Measurements from ENCODE around the gene PEAK1. TPM values are rescaled to one million over a fixed set of nuclear protein-coding genes. Genes with fewer than 3 reads are reported as not detected.

The PEAK1 gene
- total and polyA plus RNA-seq, 2 experiments from 2014 or later, result 7.8 to 34.1 TPM

- ATAC-seq (no peak), DNase-seq (ENCODE audit: low spot score) (no peak)
- Mint-ChIP-seq H3K4me3 (no peak overlapping the region), H3K36me3 (ENCODE audit: low read depth) (no peaks in the 10 kb centered on the region), H3K4me1 (no peaks in the 10 kb centered on the region), H3K27ac (no peak overlapping the region), H3K27me3 (ENCODE audit: insufficient read depth, low read depth, poor library complexity) (peaks cover 2% of the 10 kb centered on the region), H3K9me3 (no peaks in the 10 kb centered on the region)
- Histone ChIP-seq H3K4me2 (no peak overlapping the region), H3K4me3 (no peak overlapping the region), H3K79me2 (replicated peaks; ENCODE audit: insufficient read depth) (peaks cover 2% of the 10 kb centered on the region; the same call in 1 of the 2 replicates), H3K4me1 (ENCODE audit: insufficient read depth) (no peaks in the 10 kb centered on the region), H3F3A (replicated peaks; ENCODE audit: low read depth) (no peaks in the 10 kb centered on the region), H3K27me3 (ENCODE audit: insufficient read depth) (no peaks in the 10 kb centered on the region), H3K9me2 (ENCODE audit: insufficient read depth) (no peaks in the 10 kb centered on the region), H3K36me3 (ENCODE audit: insufficient read depth) (no peaks in the 10 kb centered on the region), H4K20me1 (replicated peaks; ENCODE audit: insufficient read depth) (no peaks in the 10 kb centered on the region), H2AFZ (no peak overlapping the region), H3K27ac (ENCODE audit: low read depth) (no peak overlapping the region)
- TF ChIP-seq CREB1 (CRISPR knock-in tag; IDR thresholded peaks at IDR 0.05; ENCODE audit: low read depth) (no peak), POLR2AphosphoS5 (IDR thresholded peaks at IDR 0.05; ENCODE audit: low read depth) (no peak), CTCF (conservative IDR thresholded peaks at IDR 0.05; ENCODE audit: low read depth in 2 of 2) (no peak), JUNB (IDR thresholded peaks at IDR 0.05; ENCODE audit: unreplicated experiment) (no peak), NANOG (IDR thresholded peaks at IDR 0.05; ENCODE audit: borderline replicate concordance) (no peak), ETS1 (IDR thresholded peaks at IDR 0.05) (no peak)
Observed at GRCh38 chr15:77296773-77297337, 123.0 kb downstream of the PEAK1 start.

GRCh38 chr15:77295446-77295845 lies 124.5 kb downstream of the PEAK1 start:
- no peak overlapping the region for H3K27ac Mint-ChIP-seq
- no peak overlapping the region for H2AFZ ChIP-seq
- H3K36me3 Mint-ChIP-seq (ENCODE audit: low read depth), result no peaks in the 10 kb centered on the region
- H3K4me3 ChIP-seq, result no peak overlapping the region
- H3K9me3 Mint-ChIP-seq, result no peaks in the 10 kb centered on the region
- H3K4me1 Mint-ChIP-seq, result no peaks in the 10 kb centered on the region
- peaks cover 2% of the 10 kb centered on the region; the same call in 1 of the 2 replicates for H3K79me2 ChIP-seq (replicated peaks; ENCODE audit: insufficient read depth)
- DNase-seq (ENCODE audit: low spot score) (no peak), ATAC-seq (no peak)
- H3K4me1 ChIP-seq (ENCODE audit: insufficient read depth), result no peaks in the 10 kb centered on the region
- no peak overlapping the region for H3K4me2 ChIP-seq
- no peaks in the 10 kb centered on the region for H3K36me3 ChIP-seq (ENCODE audit: insufficient read depth)
- peaks cover 8% of the 10 kb centered on the region; the same call in 1 of the 2 replicates for H4K20me1 ChIP-seq (replicated peaks; ENCODE audit: insufficient read depth)
- no peak overlapping the region for H3K4me3 Mint-ChIP-seq
- H3K27ac ChIP-seq (ENCODE audit: low read depth), result no peak overlapping the region
- no peaks in the 10 kb centered on the region for H3F3A ChIP-seq (replicated peaks; ENCODE audit: low read depth)
- H3K27me3 Mint-ChIP-seq (ENCODE audit: insufficient read depth, low read depth, poor library complexity), result peaks cover 2% of the 10 kb centered on the region
- no peaks in the 10 kb centered on the region for H3K9me2 ChIP-seq (ENCODE audit: insufficient read depth)
- no peaks in the 10 kb centered on the region for H3K27me3 ChIP-seq (ENCODE audit: insufficient read depth)
- no peak for TF ChIP-seq ETS1 (IDR thresholded peaks at IDR 0.05)
- TF ChIP-seq NANOG (IDR thresholded peaks at IDR 0.05; ENCODE audit: borderline replicate concordance), result no peak
- TF ChIP-seq ZNF462 (CRISPR knock-in tag; IDR thresholded peaks at IDR 0.05), result no peak
- TF ChIP-seq EZH2 (IDR thresholded peaks at IDR 0.05; ENCODE audit: low read depth, unreplicated experiment), result no peak
- TF ChIP-seq EZH2phosphoT487 (IDR thresholded peaks at IDR 0.05; ENCODE audit: unreplicated experiment), result no peak
- TF ChIP-seq ZNF331 (CRISPR knock-in tag; IDR thresholded peaks at IDR 0.05; ENCODE audit: low read depth), result no peak
